H9 (cell line): ENCODE measurements around the gene MTG1. TPM values are rescaled to one million over a fixed set of nuclear protein-coding genes. Genes with fewer than 3 reads are reported as not detected.
"Not testable (repeated sequence)": the region's sequence is repeated elsewhere in the genome, so short reads cannot be mapped to it uniquely, and the experiment has no call there.

ENCODE experiments used
- DNase-seq: peaks from one replicate; pipeline ENCODE4 v3.0.0-alpha.2; 2017
- H2AFZ ChIP-seq: one replicate; pipeline ENCODE4 v1.6.1; 2013; ENCODE audit warnings: mild to moderate bottlenecking, low read length, control low read depth, moderate library complexity
- H2AK5ac ChIP-seq: 2 replicates; pipeline ENCODE4 v1.6.1; 2013; ENCODE audit warnings: low read length, control low read depth, mixed read lengths; ENCODE audit not compliant: insufficient read length
- H2BK120ac ChIP-seq: one replicate; pipeline ENCODE4 v1.6.1; 2013; ENCODE audit warnings: low read depth, mild to moderate bottlenecking, low read length, control low read depth, inconsistent platforms; ENCODE audit not compliant: poor library complexity, severe bottlenecking
- H2BK12ac ChIP-seq: 2 replicates; pipeline ENCODE4 v1.6.1; 2013; ENCODE audit warnings: low read length, control low read depth, mixed read lengths, low read depth; ENCODE audit not compliant: insufficient read length
- H2BK15ac ChIP-seq: 2 replicates; pipeline ENCODE4 v1.6.1; 2013; ENCODE audit warnings: low read depth, low read length, control low read depth
- H2BK20ac ChIP-seq: one replicate; pipeline ENCODE4 v1.6.1; 2013; ENCODE audit warnings: low read depth, mild to moderate bottlenecking, low read length, control low read depth, inconsistent platforms; ENCODE audit not compliant: poor library complexity, severe bottlenecking
- H2BK5ac ChIP-seq: 2 replicates; pipeline ENCODE4 v1.6.1; 2013; ENCODE audit warnings: low read length, control low read depth, mixed read lengths; ENCODE audit not compliant: insufficient read length
- H3K14ac ChIP-seq: 2 replicates; pipeline ENCODE4 v1.6.1; 2013; ENCODE audit warnings: low read length, control low read depth; ENCODE audit not compliant: insufficient read depth
- H3K18ac ChIP-seq: 2 replicates; pipeline ENCODE4 v1.6.1; 2013; ENCODE audit warnings: low read depth, mild to moderate bottlenecking, mixed read lengths, low read length, control low read depth; ENCODE audit not compliant: insufficient read length
- H3K23ac ChIP-seq: 2 replicates; pipeline ENCODE4 v1.6.1; 2013; ENCODE audit warnings: low read length, control low read depth, mixed read lengths, low read depth; ENCODE audit not compliant: insufficient read length
- H3K23me2 ChIP-seq: 2 replicates; pipeline ENCODE4 v1.6.1; 2013; ENCODE audit warnings: low read depth, mild to moderate bottlenecking, mixed read lengths, low read length, control low read depth; ENCODE audit not compliant: insufficient read length, poor library complexity, severe bottlenecking
- H3K27ac ChIP-seq: 2 replicates; pipeline ENCODE4 v1.5.1; 2013; ENCODE audit warnings: low read length, control low read depth, mixed read lengths, low read depth; ENCODE audit not compliant: insufficient read length
- H3K27me3 ChIP-seq: 2 replicates; pipeline ENCODE4 v1.6.1; 2013; ENCODE audit warnings: low read length, control low read depth, inconsistent platforms; ENCODE audit not compliant: insufficient read depth
- H3K4ac ChIP-seq: 2 replicates; pipeline ENCODE4 v1.6.1; 2013; ENCODE audit warnings: low read depth, mild to moderate bottlenecking, control low read depth, inconsistent platforms, low read length, moderate library complexity
- H3K4me1 ChIP-seq: 2 replicates; pipeline ENCODE4 v1.6.1; 2013; ENCODE audit warnings: low read length, control low read depth, inconsistent platforms; ENCODE audit not compliant: insufficient read depth
- H3K4me2 ChIP-seq: 2 replicates; pipeline ENCODE4 v1.6.1; 2013; ENCODE audit warnings: low read length, control low read depth, mixed read lengths; ENCODE audit not compliant: insufficient read length, insufficient read depth
- H3K56ac ChIP-seq: 2 replicates; pipeline ENCODE4 v1.6.1; 2013; ENCODE audit warnings: low read depth, mild to moderate bottlenecking, mixed read lengths, low read length, control low read depth; ENCODE audit not compliant: insufficient read length
- H3K79me1 ChIP-seq: 2 replicates; pipeline ENCODE4 v1.6.1; 2013; ENCODE audit warnings: low read depth, mild to moderate bottlenecking, moderate library complexity, low read length, control low read depth, inconsistent platforms; ENCODE audit not compliant: insufficient read depth, poor library complexity, severe bottlenecking
- H3K79me2 ChIP-seq: 2 replicates; pipeline ENCODE4 v1.6.1; 2013; ENCODE audit warnings: low read length, control low read depth, inconsistent platforms; ENCODE audit not compliant: insufficient read depth
- H3K9ac ChIP-seq: 2 replicates; pipeline ENCODE4 v1.6.1; 2013; ENCODE audit warnings: low read length, control low read depth, mixed read lengths; ENCODE audit not compliant: insufficient read length; ENCODE audit errors: extremely low read depth
- H3K9me3 ChIP-seq: one replicate; pipeline ENCODE4 v1.6.1; 2013; ENCODE audit warnings: low read depth, low read length, inconsistent platforms; ENCODE audit not compliant: control insufficient read depth
- H3T11ph ChIP-seq: one replicate; pipeline ENCODE4 v1.6.1; 2013; ENCODE audit warnings: mild to moderate bottlenecking, low read length, control low read depth, inconsistent platforms
- H4K20me1 ChIP-seq: one replicate; pipeline ENCODE4 v1.6.1; 2013; ENCODE audit not compliant: control insufficient read depth, insufficient read length, insufficient read depth
- H4K5ac ChIP-seq: 2 replicates; pipeline ENCODE4 v1.6.1; 2013; ENCODE audit warnings: low read depth, mild to moderate bottlenecking, mixed read lengths, low read length, control low read depth; ENCODE audit not compliant: insufficient read length
- H4K8ac ChIP-seq: replicated peaks from 2 replicates; pipeline ENCODE4 v1.6.1; 2013; ENCODE audit warnings: low read length, control low read depth, mixed read lengths, low read depth; ENCODE audit not compliant: insufficient read length
- H4K91ac ChIP-seq: 2 replicates; pipeline ENCODE4 v1.6.1; 2013; ENCODE audit warnings: low read depth, mild to moderate bottlenecking, moderate library complexity, mixed read lengths, low read length, control low read depth; ENCODE audit not compliant: insufficient read length
- H3K27ac Mint-ChIP-seq, 3 experiments: 2 replicates in 2 of 3; 3 replicates in 1 of 3; pipeline ENCODE4 v1.8.0; 2020 to 2021; ENCODE audit warnings: mixed read lengths in 3 of 3, mild to moderate bottlenecking in 1 of 3, moderate library complexity in 1 of 3
- H3K27me3 Mint-ChIP-seq: 2 replicates; pipeline ENCODE4 v1.8.0; 2021; ENCODE audit warnings: low read depth, mild to moderate bottlenecking, moderate library complexity, mixed read lengths
- H3K36me3 Mint-ChIP-seq, 3 experiments: 2 replicates in 2 of 3; 3 replicates in 1 of 3; pipeline ENCODE4 v1.8.0; 2020 to 2021; ENCODE audit warnings: low read depth in 3 of 3, mixed read lengths in 3 of 3; ENCODE audit not compliant: insufficient read depth in 1 of 3
- H3K4me1 Mint-ChIP-seq, 2 experiments: 2 replicates each; pipeline ENCODE4 v1.8.0; 2020; ENCODE audit warnings: mixed read lengths in 2 of 2
- H3K4me3 Mint-ChIP-seq, 2 experiments: 2 replicates in 1 of 2; 3 replicates in 1 of 2; pipeline ENCODE4 v1.8.0; 2020 to 2021; ENCODE audit warnings: mild to moderate bottlenecking in 2 of 2, mixed read lengths in 2 of 2, moderate library complexity in 1 of 2
- H3K9me3 Mint-ChIP-seq, 2 experiments: 2 replicates in 1 of 2; 3 replicates in 1 of 2; pipeline ENCODE4 v1.8.0; 2020; ENCODE audit warnings: mild to moderate bottlenecking in 2 of 2, mixed read lengths in 2 of 2, moderate library complexity in 1 of 2
- WGBS: extraction: QIAGEN DNeasy Blood & Tissue Kit; methylation state at CpG from one replicate; pipeline ENCODE4 v1.1.7; 2013; ENCODE audit warnings: missing lambda C conversion rate, low lambda C conversion rate, mixed read lengths; ENCODE audit not compliant: insufficient read length; ENCODE audit errors: extremely low coverage; 5-methylcytosine and 5-hydroxymethylcytosine counted together
- total RNA-seq: library from RNA; stranded (reverse); gene quantifications from 2 replicates; pipeline ENCODE4 v1.2.1, GENCODE V29; 2021
- TF ChIP-seq, protein P1 (sequence below): fragments of 200-600 bp; sonication (generic); conservative IDR thresholded peaks from 3 replicates; pipeline ENCODE4 v1.8.0; 2021; ENCODE audit warnings: antibody characterized with exemption, mild to moderate bottlenecking

MTG1 gene
- total RNA-seq, 1 experiment from 2014 or later: 65.3 TPM

DNA sequence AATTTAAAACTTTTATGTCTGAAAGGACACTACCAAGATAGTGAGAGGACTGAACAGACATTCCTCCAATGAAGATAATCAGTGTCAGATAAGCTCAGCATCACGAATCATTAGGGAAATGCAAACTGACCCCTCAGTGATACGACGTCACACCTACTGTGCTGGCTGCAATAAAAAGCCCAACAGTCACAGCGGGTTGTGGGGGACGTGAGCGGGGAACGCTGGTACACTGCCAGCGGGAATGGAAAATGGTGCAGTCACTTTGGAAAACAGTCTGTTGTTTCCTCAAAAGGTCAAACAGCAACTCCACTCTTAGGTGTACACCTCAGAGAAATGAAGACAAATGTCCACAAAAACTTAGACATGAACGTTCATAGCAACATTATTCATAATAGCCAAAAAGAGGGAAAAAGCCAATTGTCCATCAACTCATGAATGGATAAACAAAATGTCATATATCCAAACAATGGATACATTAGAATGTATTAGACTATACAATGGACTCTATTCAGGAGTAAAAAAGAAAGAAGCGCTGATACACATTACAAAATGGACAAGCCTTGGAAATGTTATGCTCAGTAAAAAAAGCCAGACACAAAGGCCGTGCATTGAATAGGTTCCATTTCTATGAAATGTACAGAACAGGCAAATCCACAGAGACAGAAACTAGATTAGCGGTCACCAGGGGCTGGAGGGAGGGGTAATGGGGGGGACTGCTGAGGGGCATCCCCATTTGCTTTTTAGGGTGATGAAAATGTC lies 18.4 kb upstream of the MTG1 start:
- no peak overlapping the region for H2AK5ac ChIP-seq
- no peak overlapping the region for H2BK12ac ChIP-seq
- H3K27ac ChIP-seq: no peak overlapping the region
- no peaks in the 10 kb centered on the region for H3K4me1 ChIP-seq
- H4K5ac ChIP-seq: no peak overlapping the region
- no peak overlapping the region for H3K4me2 ChIP-seq
- no peaks in the 10 kb centered on the region for H3K79me1 ChIP-seq
- H3K23ac ChIP-seq: no peak overlapping the region
- H3K27me3 ChIP-seq: peaks cover 18% of the 10 kb centered on the region
- no peak overlapping the region for H2BK120ac ChIP-seq
- no peak overlapping the region for H4K8ac ChIP-seq
- H4K91ac ChIP-seq: no peak overlapping the region
- no peaks in the 10 kb centered on the region for H3K79me2 ChIP-seq
- no CpG with 5 or more reads among the region's 12 CpGs for WGBS
- Mint-ChIP-seq H3K36me3 (peaks cover 2 to 9% (median 9%) of the 10 kb centered on the region in 3 experiments; a peak in 5 of 7 replicates), H3K9me3 (peaks cover 0 to 3% of the 10 kb centered on the region in 2 experiments; a peak in 2 of 5 replicates), H3K27me3 (peaks cover 54% of the 10 kb centered on the region), H3K4me3 (no peak overlapping the region; a peak in 1 of 5 replicates), H3K4me1 (peaks cover 2 to 7% of the 10 kb centered on the region in 2 experiments; a peak in 3 of 4 replicates), H3K27ac (no peak overlapping the region)
- no peak overlapping the region for H2BK15ac ChIP-seq
- TF ChIP-seq, protein P1, sequence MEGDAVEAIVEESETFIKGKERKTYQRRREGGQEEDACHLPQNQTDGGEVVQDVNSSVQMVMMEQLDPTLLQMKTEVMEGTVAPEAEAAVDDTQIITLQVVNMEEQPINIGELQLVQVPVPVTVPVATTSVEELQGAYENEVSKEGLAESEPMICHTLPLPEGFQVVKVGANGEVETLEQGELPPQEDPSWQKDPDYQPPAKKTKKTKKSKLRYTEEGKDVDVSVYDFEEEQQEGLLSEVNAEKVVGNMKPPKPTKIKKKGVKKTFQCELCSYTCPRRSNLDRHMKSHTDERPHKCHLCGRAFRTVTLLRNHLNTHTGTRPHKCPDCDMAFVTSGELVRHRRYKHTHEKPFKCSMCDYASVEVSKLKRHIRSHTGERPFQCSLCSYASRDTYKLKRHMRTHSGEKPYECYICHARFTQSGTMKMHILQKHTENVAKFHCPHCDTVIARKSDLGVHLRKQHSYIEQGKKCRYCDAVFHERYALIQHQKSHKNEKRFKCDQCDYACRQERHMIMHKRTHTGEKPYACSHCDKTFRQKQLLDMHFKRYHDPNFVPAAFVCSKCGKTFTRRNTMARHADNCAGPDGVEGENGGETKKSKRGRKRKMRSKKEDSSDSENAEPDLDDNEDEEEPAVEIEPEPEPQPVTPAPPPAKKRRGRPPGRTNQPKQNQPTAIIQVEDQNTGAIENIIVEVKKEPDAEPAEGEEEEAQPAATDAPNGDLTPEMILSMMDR: no peak
- DNase-seq: no peak
- H3K18ac ChIP-seq: no peak overlapping the region
- no peak overlapping the region for H2BK5ac ChIP-seq
- H3K4ac ChIP-seq: no peak overlapping the region
- H3K9ac ChIP-seq: no peak overlapping the region
- no peak overlapping the region for H3K14ac ChIP-seq
- no peak overlapping the region for H3K56ac ChIP-seq
- H3T11ph ChIP-seq: no peak overlapping the region
- H3K9me3 ChIP-seq: no peaks in the 10 kb centered on the region
- peaks cover 8% of the 10 kb centered on the region for H3K23me2 ChIP-seq
- no peak overlapping the region for H2BK20ac ChIP-seq
- no peaks in the 10 kb centered on the region for H4K20me1 ChIP-seq
- no peak overlapping the region for H2AFZ ChIP-seq

DNA sequence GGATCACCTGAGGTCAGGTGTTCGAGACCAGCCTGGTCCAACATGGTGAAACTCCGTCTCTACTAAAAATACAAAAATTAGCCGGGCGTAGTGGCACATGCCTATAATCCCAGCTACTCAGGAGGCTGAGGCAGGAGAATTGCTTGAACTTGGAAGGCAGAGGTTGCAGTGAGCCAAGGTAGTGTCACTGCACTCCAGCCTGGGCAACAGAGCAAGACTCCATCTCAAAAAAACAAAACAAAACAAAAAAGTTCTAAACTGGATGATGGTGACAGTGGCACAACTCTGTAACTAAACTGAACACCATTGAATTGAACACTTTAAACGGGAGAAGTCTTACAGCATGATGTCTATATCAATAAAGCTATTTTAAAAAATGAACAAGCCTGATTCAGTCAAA lies 17.8 kb upstream of the MTG1 start:
- H3K9me3 Mint-ChIP-seq, H2BK15ac ChIP-seq, H3K56ac ChIP-seq, H3K23me2 ChIP-seq, DNase-seq, H2BK5ac ChIP-seq, H3K4me3 Mint-ChIP-seq, H3K36me3 Mint-ChIP-seq, H3T11ph ChIP-seq, H4K8ac ChIP-seq, H3K27ac Mint-ChIP-seq, H2BK120ac ChIP-seq, H3K79me1 ChIP-seq, H2AFZ ChIP-seq, H4K91ac ChIP-seq, H3K23ac ChIP-seq, H2AK5ac ChIP-seq, H3K4me1 ChIP-seq, H3K9ac ChIP-seq, H3K27ac ChIP-seq, H3K14ac ChIP-seq, H4K5ac ChIP-seq, H2BK12ac ChIP-seq, H3K79me2 ChIP-seq, H2BK20ac ChIP-seq, H3K4ac ChIP-seq, H3K4me1 Mint-ChIP-seq, H4K20me1 ChIP-seq, H3K4me2 ChIP-seq, H3K9me3 ChIP-seq, H3K18ac ChIP-seq: not testable (repeated sequence)
- WGBS: no CpG with 5 or more reads among the region's 5 CpGs
- H3K27me3 Mint-ChIP-seq: peaks cover 58% of the 10 kb centered on the region
- peaks cover 18% of the 10 kb centered on the region for H3K27me3 ChIP-seq
